HG03039 (cell line): ENCODE measurements around the gene COL23A1.

Experiments used
- ATAC-seq: cut with Tn5 transposase; IDR thresholded peaks from one replicate; pipeline ENCODE4 v1.9.1; 2021; ENCODE audit warnings: mild to moderate bottlenecking, moderate library complexity; ENCODE audit not compliant: unreplicated experiment

COL23A1 gene

GRCh38 chr5:178590141-178590923 is at the start of gene COL23A1:
TSS of gene COL23A1 (minus strand) at chr5:178590393.
- ATAC-seq: no peak

DNA sequence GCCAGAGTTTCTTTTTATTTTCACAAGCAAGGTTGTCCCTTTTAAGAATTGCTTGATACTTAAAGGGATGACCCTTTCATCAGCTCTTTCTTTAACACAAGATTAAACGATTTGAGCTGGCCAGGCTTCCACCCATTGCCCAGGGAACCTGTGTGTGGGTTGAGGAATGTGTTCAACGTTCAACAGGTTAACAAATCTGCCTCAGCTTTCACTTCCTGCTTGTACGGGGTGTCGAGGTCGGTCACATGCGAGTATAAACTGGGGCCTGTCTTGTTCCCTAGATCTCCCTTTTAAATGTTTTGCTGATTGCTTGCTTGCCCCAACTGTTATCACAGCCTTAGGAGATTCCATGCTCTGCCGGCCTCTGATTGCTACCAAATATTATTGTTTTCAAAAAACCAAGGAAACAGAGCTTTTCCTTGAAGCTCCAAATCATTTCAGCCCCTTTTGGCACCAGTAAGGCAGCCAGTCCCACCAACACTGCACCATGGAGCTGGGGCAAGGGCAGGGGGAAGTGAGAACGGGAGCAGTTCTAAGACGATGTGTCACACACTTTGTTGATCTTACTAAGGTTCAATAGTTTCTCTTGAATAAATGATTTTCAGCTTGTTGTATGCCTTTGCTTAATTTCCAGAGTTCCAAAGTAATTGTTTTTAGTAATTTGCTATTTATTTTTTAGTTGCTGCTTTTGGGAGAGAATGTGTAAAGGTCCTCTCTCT is 47.3 kb upstream of the COL23A1 start:
- no peak for ATAC-seq

GRCh38 chr5:178632285-178632684 is 42.1 kb upstream of the COL23A1 start:
- ATAC-seq: no peak

GRCh38 chr5:178630951-178631350 is 40.8 kb upstream of the COL23A1 start:
- no peak for ATAC-seq

DNA sequence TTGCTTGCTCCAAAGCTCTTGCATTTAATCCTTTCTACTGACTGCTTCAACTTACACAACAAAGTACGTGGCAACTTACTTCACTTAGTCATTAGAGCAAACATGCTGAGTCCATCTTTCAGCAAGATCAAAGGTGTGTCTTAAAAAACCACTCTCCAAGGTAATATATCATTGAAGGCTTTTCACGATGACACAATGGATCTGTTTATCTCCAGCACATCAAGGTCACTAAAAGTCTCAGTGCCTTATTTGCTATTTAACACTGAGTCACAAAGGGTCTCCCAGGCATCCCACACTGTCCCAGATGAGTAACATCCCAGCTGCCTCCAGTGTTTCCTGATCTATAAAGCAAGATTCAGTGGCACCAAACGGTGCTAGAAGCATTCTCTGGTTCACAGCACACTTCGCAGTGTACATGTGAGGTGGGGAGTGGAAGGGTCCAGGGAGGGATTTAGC is 40.3 kb upstream of the COL23A1 start:
- ATAC-seq: no peak

- ATAC-seq: no peak
Measured at GRCh38 chr5:178627259-178627598, 37.0 kb upstream of the COL23A1 start.

DNA sequence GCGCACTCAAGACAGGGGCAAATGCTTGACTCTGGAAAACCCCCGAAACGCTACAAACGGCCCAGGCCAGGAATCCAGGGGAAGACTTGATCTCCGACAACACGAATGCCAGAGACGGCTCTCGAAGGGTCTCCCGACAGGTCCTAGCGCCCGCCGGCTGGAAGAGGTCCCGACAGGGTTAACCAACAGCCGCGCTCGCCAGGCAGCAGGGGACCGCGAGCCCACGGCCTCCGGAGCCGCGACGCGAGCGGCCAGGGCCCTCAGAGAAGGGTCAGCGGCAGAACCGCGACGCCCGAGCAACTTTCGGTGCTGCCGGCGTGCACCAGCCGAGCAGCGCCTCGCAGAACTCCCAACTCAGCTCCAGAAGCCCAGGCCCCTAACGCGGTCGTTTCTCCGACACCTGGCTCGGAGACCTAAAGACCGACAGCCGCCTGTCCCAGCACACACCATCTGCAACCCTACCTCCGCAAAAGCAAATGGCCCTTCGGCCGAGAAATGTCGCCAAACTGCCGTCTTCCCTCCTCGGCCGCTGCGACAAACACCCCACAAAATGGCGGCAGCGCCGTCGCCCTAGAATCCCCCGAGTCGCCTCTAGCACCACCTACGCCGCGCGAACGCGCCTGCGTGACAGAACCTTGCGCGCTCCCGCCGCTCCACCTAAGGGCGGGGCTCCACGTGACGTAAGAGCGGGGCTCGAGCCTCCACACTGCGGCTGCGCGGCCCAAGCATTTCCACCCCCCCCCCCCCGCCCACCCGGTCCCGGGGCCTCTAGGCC is 36.5 kb upstream of the COL23A1 start, which contains the start of gene CLK4:
TSS of gene CLK4 (minus strand) at position 567 of the 775 bp plus-strand sequence. CDS start 3,634 bp downstream, outside the sequence.
- peak; percentile 71 for ATAC-seq

DNA sequence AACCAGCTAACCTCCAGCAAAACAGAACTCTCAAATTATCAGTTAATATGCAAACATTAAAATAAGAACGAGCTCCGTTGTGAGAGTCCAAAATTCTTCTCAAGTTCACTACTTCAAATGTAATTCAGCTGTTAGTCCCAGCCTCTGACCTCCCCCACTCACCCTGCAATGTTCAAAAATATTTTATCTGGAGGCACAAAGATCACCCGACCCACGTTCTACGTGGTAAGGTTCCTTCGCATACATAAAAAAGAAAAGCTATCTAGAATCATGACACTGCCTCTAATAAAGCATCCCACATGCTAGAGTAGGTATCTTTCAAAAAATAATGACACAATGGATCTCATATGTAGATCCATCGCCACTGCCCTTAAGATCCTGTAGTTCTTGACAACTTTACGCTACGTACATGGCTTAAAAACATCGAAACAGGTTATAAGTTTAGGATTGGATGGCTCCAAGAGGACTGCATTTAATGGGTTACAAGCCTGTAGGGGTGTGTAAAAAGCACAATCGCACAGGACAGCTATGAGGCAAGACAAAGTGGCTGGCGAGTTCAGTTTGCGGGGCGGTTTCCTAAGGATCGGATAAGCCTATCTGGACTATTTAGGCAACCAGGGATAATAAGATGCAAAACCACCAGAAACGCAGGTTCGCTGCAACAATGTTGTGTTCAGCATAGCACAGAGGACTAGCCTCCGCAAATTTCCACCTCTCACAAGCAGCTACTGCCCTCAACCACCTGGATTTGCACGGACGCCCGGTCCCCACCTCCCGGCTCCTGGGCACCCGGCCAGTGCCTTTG is 35.7 kb upstream of the COL23A1 start:
- peak; percentile 4 for ATAC-seq

DNA sequence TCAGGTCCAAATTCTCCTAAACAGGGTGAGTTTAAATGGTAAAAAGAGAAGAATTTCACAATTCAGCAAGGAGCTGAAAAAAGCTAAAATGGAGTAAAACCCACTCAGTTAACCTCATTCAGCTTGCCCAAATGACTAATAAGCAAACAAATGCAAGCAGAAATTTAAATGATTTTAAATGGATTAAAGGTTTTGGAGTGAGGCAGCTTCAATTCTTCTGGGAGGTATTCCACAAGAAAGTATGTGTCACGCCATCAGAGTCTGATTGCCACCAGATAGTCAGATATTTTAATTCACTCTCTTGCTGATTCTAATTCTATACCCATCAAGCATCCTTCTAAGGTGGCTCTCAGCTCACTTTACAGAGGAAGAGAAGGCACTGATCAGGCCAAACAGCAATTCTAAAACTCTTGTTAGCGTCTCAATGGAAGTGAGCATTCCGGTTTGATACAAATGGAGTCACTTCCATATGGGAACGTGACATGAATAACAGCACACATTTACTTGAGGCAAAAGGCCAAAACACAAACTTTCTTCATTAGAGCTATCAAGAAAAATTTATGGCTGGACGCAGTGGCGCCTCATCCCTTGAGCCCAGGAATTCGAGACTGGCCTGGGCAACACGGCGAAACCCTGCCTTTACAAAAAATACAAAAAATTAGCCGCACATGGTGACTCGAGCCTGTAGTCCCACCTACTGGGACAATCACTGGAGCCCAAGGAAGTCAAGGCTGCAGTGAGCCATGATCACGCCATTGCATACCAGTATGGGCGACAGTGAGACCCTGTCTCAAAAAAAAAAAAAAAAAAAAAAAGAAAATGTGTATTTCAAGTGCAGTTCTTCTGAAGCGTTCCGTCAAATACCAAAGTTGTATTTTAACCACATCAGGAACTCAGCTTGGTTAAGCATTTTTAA is 34.7 kb upstream of the COL23A1 start:
- ATAC-seq: no peak

DNA sequence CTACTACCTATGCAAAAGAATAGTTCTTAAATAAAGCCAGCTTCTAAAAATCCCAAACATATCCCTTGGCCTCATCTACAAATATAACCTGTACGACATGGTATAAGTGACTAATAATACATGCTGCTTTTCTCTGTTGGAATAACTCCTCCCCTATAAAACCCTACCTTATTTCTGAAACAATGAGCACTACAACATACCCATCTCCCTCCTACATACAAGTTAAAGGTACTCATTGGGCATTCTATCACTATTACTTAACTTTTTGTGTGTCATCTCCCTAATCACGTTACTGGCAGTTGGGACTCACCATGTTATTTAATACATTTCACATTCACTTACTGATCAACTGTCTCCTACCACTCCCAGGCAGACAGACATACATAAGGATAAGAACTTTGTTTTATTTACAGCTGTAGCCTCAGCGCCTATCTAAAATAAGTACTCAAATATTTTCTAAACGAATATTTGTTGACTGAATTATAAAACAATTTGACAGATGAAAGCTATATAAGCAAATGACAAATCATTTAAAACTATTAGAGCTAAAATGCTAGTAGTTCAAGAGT is 32.6 kb upstream of the COL23A1 start:
- no peak for ATAC-seq

DNA sequence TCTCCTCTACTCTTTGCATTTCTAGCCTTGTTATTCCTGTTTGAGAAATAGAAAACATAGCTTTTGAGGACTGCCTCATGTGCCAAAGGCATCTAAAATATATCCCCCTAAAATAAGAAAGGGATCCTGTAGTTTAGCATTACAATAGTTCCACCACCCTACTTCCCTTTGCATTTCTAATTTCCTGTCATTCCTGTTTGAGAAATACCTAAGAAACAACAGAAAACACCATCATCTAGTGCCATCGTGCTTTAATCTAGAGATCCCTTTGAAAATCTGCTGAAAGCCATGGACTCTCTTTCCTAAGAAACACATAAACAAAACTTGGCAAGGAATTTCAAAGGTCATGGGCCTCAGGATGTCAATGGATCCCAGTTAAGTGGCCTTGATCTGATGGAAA is 29.2 kb upstream of the COL23A1 start:
- no peak for ATAC-seq

DNA sequence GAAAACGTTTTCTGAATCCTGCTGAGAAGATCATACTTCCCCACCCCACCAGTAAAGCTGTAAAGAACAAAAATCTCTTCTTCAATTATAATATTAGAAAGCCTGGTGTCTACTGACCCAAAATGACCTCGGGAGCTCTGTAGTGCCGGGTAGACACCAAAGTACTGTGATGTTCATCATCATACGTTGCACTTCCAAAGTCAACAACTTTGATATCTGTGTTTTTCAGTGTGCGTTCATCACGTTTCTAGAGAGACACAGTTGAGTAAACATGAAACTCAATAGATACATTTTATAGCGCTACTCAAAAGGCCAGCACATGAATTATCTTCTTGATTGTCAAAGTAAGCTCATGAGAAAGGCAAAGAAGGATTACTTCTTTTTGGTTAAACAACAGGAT is 22.1 kb upstream of the COL23A1 start:
- no peak for ATAC-seq

DNA sequence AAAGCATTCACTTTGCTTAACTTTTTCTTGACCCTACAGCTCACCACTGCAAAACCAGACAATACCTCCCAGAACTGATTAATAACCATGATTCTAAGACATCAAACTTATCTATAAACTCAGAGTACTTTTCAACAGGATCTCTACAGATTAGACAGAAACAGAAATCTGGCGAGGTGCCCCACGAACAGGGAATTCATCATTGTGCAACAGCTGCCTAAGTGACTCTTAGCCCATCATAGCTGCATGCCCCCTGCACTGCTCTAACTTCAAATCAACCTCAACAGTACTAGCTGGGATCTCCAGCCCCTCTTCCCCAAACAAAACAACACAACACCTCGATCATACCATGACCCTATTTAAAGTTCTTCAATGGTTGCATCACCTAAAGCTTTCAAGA is 16.1 kb upstream of the COL23A1 start:
- no peak for ATAC-seq

DNA sequence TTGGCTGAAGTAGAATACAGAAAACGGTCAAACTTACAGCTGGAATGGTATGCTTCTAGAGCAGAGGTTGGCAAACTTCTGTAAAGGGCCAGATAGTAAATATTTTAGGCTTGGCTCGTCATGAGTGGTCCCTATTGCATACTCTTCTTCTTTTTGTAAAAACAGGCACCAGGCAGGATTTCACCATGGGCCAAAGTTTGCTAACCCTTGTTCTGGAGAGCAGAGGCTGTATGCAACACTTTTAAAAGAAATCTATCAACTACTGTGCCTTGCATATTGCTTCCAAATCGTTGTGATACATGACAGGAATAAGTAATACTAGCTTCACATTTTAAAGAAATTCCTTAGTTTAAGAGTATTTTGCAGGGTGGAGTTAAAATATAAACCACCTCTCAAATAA is 15.6 kb upstream of the COL23A1 start:
- no peak for ATAC-seq

- no peak for ATAC-seq
Measured at GRCh38 chr5:178602752-178603151, 12.6 kb upstream of the COL23A1 start.

- no peak for ATAC-seq
Measured at GRCh38 chr5:178595750-178596149, 5.6 kb upstream of the COL23A1 start.

DNA sequence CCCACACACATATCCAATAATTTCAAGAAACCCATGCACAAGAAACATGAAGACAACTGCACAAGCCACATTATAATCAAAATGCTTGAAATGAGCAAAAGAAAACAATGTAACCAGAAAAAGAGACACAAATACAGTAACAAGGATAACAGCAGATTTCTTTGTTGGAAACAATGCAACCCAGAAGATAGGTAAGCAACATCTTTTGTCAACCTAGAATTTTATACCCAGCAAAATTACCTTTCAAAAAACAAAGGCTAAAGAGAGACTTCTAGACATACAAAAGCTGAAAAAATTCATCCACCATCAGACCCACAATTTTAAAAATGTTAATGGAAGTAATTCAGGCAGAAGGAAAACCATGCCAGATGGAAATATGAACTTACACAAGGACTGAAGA is 5.0 kb upstream of the COL23A1 start:
- no peak for ATAC-seq

DNA sequence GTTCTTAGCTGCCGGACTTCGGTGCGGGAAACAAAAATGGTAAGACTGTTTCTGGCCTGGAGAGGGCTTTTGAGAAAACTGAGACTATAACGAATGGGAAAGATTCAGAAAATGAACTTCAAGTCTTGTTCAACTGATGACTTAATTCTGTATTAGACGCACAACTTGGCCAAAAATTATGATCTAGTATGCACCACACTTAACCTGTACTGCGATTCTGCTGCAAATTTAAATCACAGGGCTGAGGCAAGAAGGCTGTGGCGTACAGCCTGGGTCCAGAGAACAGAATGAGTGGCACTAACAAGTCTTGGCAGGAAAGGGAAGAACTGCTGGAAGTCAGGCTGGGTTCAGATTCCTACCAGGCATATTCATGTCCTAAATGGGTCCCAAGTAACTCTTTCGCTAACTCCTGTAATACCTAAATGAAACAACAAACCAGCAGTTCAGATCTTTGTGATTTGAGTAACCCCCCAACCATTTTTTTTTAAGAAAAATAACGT is 781 bp upstream of the COL23A1 start:
- ATAC-seq: no peak
